ENCODE results near the gene CNTNAP5.

Gene CNTNAP5

DNA sequence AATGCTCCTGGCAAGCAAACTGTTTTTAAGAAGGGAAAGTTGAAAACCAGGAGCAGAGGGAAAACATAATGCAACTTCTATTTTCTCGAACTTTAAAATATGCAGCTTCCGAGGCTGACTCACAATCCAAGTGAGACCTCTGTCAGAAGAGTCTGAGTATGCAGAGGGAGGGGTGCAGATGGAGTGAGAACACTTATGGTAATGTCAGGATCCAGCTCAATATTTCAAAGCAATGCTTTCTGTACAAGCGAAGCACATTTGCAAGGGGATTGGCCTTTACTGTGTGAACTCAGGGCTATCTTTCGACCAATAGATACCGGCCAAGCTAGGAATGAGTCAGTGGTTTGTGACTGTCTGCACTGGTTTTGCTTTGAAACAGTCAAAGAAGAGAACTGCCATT is 242.7 kb downstream of the CNTNAP5 start:
- DNase-seq (no peak), ATAC-seq (no peak)

GRCh38 chr2:124269348-124269747 is 244.3 kb downstream of the CNTNAP5 start:
- DNase-seq = no peak
- no peak for ATAC-seq

GRCh38 chr2:124272261-124272841 is 247.3 kb downstream of the CNTNAP5 start:
- no peak for ATAC-seq
- no peak for DNase-seq

- no peak for DNase-seq
- no peak for ATAC-seq
Observed at GRCh38 chr2:124281541-124281940, 256.5 kb downstream of the CNTNAP5 start.

DNA sequence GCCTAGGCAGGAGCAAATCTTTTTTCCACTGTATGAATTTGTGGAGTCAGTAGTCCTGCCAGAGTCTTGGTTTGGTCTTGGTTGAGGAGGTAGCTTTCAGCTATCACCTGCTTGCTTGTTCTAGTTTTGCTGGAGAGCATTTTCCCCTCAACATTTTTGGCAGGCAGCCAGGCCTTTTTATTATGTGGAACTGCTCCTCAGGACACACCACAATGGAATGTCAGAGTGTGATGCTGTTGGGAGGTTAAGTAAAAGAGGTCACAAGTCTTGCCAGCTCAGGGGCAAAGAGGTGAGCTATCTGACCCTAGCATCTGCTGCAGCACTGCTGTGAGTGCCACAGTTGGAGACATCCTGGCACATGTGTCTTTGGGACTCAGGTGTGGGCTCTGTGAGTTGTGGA is 258.0 kb downstream of the CNTNAP5 start:
- ATAC-seq (no peak), DNase-seq (no peak)

GRCh38 chr2:124286089-124286783 is 261.1 kb downstream of the CNTNAP5 start:
- DNase-seq = no peak
- ATAC-seq = no peak

GRCh38 chr2:124289060-124289459 is 264.0 kb downstream of the CNTNAP5 start:
- ATAC-seq = no peak

DNA sequence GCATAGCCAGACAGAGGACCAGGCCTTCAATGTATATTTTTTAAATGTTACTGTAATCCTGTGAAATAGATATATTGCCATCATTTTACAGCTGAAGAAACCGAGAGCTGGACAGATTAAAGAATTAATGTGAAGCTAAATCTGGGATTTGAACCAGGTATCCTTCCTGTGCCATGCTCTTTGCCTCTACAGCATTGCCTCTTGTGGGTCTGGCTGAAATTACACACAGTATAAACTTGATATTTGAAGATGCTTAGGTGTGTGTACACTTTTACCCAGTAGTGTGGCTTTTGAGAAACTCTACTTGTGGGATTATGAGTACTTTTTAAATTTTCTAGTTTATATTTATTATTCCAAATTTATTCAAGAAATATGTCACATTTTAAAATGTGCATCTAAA is 264.5 kb downstream of the CNTNAP5 start:
- ATAC-seq (no peak), DNase-seq (no peak)

More at GRCh38 chr2:124289060-124289459, 264.0 kb downstream of the CNTNAP5 start:
- no peak for DNase-seq

GRCh38 chr2:124296470-124296869 is 271.4 kb downstream of the CNTNAP5 start:
- ATAC-seq = no peak
- DNase-seq = no peak

DNA sequence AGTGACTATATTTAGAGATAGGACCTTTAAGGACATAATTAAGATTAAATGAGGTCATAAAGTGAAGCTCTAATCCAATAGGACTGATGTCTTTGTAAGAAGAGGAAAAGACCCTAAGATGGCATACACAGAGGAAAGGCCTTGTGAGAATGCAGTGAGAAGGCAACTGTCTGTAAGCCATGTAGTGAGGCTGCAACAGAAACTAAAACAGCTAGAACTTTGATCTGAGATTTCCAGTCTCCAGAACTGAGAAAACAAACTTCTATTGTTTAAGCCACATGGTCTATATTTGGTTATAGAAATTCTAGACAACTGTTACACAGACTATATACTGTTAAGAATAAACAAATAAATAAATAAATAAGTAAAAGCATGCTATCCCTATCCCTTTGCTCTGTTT is 276.8 kb downstream of the CNTNAP5 start:
- DNase-seq = no peak
- ATAC-seq = no peak

DNA sequence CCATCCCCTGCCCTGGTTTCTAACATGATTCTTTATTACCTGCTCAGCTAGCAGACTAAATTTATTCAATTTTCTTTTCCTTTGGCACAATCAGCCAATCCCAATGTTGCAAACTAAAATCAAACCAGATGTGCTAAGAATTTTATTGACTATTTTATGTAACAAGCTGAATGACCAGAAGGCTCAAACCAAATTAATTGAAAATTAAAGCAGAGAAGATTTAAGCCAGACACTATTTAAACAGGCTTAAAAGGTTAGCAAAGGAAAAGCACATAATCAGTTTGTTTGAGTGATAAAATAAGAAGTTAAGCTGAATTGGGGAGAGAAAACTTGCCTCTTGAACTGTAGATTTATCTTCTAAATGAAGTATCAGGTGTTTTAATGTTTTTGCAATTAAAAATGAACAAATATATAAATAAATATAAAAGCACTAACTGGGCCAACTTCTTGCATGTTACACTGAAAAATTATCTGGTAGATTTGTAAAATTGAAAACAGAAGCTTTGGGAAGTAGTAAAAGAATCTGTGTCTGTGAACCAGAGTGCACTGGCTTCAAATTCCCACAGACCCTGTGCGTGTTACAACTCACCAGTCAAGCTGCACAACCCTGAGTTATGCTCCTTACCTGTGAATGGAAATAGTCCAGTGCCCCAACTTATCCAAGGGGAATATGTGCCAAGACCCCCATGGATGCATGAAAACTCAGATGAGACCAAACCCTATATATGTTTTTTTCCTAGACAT is 283.4 kb downstream of the CNTNAP5 start:
- ATAC-seq = no peak

GRCh38 chr2:124309563-124310138 is 284.6 kb downstream of the CNTNAP5 start:
- no peak for DNase-seq
- ATAC-seq = no peak

More for the DNA sequence above, 283.4 kb downstream of the CNTNAP5 start:
- no peak for DNase-seq

GRCh38 chr2:124310671-124311070 is 285.6 kb downstream of the CNTNAP5 start:
- ATAC-seq = no peak
- DNase-seq = no peak

DNA sequence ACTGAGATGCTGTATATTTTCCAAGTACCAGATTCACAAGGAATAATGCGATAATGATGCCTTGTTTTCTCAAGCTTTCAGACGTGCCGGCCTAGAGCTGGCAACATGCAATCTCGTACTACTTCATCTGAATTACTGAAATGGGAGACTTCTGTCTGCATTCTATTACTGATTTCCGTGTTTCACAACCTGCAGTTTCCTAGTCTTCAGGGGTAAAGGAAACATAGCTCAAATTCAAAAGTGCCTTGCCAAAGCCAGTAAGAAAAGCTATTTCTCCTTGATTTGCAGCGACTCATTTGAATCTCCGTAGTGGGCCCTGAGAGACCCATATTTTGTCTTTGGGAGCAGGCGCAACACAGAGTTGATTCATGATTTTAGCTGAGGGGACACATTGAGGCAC is 289.0 kb downstream of the CNTNAP5 start:
- DNase-seq (no peak), ATAC-seq (no peak)

DNA sequence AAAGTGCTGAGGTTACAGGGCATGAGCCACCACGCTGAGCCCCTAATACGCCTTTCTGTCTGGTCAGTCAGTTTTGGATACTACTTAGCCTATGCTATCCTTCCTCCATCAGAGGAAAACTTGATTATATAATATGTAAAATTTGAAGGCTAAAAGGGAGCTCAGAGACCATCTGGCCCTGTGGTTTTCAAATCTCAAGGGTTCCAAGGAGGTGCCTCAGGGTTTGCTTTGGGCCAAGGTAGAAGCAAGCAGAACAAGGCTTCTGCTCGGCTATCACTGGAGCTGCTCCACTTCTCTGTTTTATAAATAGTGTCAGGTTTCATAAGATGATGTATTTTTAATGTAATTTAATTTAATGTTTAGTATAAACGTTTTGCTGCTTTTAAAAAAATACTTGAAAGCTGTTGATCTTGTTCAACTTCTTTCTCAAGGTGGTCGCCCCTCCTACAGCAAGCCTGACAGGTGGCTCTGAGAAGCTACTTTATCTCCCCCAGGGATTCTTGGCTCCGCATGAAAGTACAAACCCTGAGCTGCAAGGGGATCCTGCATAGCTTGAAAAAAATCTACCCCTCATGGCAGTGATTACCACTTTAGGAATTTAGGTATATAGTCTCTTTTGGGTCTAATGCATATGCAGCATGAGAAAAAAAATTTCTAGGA is 290.3 kb downstream of the CNTNAP5 start:
- ATAC-seq = no peak
- no peak for DNase-seq

DNA sequence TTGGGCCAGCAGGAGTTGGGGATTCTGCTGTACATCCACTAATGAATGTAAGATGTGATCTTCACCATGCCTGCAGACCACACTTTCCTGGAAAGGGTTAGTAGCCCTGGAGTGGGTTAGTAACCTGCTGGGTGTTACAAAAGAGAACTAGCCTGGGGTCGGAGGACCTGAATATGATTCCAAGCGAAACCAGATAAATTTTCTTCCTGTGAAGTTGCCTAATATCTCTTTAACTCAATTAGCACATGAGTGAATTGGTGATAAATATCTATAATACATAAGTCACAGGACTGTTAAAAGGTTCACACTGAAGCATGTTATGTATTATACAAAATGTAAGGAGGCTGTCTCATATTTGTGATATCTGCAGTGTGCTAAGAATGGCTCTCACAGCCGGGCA is 291.0 kb downstream of the CNTNAP5 start:
- DNase-seq = no peak
- no peak for ATAC-seq

- ATAC-seq = no peak
- DNase-seq = no peak
Observed at GRCh38 chr2:124316881-124317605, 292.0 kb downstream of the CNTNAP5 start.

DNA sequence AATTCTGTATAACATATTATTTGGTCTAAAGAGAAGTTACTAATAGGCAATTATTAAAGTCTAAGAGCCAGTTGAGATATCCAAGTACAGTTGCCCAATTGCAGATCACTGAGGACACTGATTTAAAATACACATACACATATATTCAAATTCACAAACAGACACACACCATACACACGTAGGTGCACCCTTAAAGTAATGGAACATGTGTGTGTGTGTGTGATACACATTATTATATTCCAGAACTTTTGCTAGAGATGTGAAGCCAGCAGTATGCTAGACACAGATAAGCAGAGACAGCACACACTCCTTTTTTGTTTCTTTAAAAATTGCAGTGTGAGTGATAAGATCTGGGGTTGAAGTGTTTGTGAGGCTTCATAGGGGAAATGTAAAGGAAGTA is 292.5 kb downstream of the CNTNAP5 start:
- no peak for ATAC-seq

GRCh38 chr2:124318913-124319312 is 293.8 kb downstream of the CNTNAP5 start:
- DNase-seq (no peak), ATAC-seq (no peak)

More for the DNA sequence above, 292.5 kb downstream of the CNTNAP5 start:
- DNase-seq = no peak

- DNase-seq (no peak), ATAC-seq (no peak)
Observed at GRCh38 chr2:124319577-124319976, 294.5 kb downstream of the CNTNAP5 start.

DNA sequence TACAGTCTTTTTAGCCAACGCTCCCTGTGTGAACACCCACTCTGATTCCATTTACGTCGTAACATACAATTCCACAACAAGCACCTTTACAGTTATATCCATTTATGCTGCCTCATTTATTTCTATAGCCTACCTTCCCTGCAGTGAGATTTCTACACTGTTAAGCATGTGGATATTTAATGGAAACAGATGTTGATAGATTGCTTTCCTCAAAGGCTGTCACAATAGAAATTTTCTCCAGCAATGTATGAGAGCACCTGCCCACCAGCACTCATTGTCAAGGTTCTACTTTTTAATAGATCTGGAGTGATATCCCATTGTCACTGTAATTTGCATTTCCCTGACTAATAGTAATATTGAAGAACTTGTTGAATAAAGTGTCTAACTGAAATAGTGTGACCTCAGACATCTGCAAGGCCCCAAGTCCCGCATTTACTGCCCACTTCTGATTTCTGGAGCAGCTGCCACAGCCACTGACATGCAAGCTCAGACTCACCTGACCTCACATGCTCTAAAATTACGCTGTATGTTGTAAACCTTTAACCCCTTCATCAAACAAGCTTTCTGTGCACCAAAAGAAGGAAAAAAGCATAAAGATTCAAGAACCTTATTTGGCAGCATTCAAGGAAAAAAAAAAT is 295.1 kb downstream of the CNTNAP5 start:
- ATAC-seq (no peak), DNase-seq (no peak)

All from stimulated activated naive CD8-positive, alpha-beta T cell treated with anti-CD3 and anti-CD28 coated beads, Interleukin-15, Interleukin-2, amounts not matched to agents 100 U/mL and 50 U/mL, for 24 hours (primary cell).